OCI-LY7 (cell line): ENCODE data around the gene TSPAN9.

Experiments
- CTCF ChIP-seq: fragments of 200-600 bp; sonication (generic); conservative IDR thresholded peaks from 2 replicates; pipeline ENCODE4 v1.5.1; 2014; ENCODE audit warnings: mild to moderate bottlenecking, antibody characterized with exemption, low read length, moderate library complexity, mixed read lengths
- EZH2phosphoT487 ChIP-seq: fragments of 200-600 bp; sonication (generic); IDR thresholded peaks from 2 replicates; pipeline ENCODE4 v1.6.1; 2018; ENCODE audit warnings: low read depth, borderline replicate concordance, mild to moderate bottlenecking, mixed run types, antibody characterized with exemption, low read length, moderate library complexity, mixed read lengths

GRCh38 chr12:3305904-3306619 lies 228.9 kb downstream of the TSPAN9 start:
- no peak for TF ChIP-seq CTCF
- no peak for TF ChIP-seq EZH2phosphoT487
